Glomerular endothelial cell (primary cell): ENCODE results near the gene DNM2. TPM values are rescaled to one million over a fixed set of nuclear protein-coding genes. Genes with fewer than 3 reads are reported as not detected.
"Not testable (repeated sequence)": the region's sequence is repeated elsewhere in the genome, so short reads cannot be mapped to it uniquely, and the experiment has no call there.

ENCODE experiments used
- DNase-seq: peaks from one replicate; pipeline ENCODE4 v3.0.0-alpha.2; 2011; ENCODE audit warnings: low read depth, low spot score; ENCODE audit errors: extremely low read depth
- total RNA-seq: library from RNA; depleted of rRNA; stranded (reverse); fragments of >200 nt; gene quantifications from 2 replicates; pipeline ENCODE4 v1.2.3, GENCODE V29; 2015

DNM2 gene
- total RNA-seq, 1 donor from 2014 or later: 178 TPM

DNA sequence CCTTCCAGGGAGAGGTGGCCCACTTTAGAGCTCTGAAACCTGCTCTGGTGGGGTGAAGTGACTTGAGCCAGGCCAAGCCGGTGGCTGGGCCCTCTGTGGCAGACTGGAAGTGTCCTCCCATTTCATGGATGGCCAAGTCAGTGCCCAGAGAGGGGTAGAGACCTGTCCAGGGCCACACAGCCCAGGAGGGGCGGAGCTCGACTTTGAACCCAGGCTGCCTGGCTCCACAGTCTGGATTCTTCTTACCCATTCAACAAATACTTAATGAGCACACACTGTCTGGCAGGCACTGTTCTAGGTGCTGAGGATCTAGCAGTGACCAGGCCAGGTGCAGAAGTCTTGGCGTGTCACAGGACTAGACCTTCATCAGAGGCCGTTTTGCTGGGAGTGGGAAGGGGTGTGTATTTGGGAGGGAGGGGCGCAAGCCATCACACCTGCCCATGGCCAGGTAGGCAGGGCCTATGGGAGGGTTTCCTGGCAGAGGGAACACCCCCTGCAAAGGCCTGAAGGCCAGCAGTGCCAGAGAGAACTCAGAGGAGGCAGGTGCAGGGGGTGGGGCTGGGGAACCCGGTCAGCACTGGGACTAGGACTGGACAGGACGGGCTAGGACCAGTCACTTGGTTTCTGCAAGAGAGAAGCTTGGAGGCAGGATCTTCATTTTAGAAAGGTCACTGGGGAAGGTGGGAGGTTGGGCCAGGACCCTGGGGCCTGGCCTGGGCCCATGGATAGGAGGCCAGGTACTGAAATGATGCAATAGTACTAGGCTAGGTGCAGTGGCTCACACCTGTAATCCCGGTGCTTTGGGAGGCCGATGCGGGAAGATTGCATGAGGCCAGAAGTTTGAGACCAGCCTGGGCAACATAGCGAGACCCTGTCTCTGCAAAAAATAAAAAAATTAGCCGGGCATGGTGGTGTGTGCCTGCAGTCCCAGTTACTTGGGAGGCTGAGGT, 31.8 kb downstream of the DNM2 start:
- DNase-seq: no peak

DNA sequence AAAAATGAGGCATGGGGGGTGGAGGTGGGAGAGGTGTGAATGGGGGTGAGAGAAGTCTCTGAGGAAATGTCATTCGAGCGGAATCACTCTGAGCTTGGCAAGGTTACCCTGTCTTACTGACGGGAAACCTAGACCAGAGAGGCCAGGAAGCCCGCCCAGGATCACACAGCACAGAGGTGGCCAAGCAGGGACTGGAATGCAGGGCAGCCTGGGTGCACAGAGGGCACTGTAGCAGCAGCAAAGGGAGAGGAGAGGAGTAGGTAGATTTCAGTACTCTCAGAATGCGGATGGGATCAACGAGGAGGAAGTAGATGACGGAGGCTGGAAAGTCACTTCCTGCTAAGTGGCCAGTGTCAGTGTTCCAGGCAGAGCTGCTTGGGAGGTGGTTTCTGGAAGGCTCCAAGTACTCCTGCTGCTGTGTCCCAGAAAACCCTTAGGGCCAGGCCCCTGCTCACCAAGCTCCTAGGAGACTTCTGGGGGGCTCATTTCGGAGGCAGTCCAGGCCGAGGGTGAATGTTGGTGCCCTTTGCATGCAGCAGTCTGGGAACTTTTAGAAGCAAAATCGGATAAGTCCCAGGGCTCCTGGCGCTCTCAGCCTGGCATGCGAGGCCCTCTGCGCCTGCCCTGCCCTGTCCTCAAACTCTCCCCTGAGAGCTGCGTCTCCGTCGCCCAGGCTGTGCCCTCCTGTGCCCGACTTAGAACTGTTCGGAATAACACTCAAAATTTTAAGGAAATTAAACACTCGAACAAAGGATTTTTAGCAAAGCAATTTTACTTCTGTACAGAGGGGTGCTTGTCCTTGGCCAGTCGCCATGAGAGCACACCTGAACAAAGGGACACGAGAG, 33.5 kb downstream of the DNM2 start:
- DNase-seq: peak; percentile 44

DNA sequence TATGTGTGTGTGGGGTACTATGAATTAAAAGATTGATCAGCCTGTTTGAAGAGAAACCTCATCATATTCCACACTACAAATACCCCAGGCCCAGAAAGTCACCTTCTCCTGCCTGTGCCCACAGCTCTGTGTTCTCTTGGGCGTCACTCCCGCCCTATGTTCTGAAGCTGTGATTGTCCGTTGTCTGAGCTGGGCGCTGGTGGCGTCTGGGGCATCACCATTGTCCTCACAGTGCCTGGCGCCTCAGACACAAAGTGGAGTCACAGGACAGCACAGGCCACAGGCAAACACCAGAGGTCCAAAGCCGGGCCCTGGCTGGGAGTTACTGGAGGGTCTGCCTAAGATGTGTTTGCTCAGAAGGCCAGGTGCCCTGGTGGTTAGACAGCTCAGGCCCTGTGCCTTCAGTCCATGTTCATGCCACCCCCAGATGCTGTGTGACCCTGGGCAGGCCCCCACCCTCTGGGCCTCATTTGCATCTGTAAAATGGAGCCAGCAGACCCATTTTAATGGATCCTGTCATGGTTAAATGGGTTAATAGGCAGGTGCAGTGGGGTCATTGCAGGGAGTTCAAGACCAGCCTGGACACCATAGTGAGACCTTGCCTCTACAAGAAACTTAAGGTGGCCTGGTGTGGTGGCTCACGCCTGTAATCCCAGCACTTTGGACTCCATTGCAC, 34.5 kb downstream of the DNM2 start:
- no peak for DNase-seq

DNA sequence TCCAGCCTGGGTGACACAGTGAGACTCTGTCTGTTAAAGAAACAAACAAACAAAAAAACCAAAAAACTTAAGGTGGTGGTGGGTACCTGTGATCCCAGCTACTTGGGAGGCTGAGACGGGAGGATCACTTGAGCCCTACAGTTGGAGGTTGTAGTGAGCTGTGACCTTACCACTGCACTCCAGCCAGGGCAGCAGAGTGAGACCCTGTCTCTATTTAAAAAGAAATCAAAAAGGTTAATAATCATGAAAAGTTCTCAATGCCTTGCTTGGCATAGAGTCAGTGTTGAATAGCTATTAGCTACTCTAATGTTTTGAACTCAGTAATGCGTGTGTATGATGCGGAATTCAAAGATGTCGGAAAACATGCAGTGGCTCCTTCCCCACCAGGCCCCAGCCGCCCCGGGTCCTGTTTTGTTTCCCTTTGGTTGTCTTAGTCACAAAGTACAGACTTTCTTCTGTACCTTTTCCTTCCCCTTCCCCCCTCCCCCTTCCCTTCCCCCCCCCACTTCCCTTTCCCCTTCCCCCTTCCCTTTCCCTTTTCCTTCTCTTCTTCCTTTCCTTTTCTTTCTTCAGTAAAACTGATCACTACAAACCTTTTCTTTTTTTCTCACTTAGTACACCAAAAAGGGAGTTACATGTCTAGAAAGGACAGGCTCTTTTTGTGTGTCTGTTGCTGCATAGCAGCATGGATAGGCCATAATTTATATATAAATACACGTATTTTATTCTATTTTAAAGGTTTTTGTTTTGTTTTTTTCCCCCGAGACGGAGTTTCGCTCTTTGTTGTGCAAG, 35.2 kb downstream of the DNM2 start:
- DNase-seq: no peak

DNA sequence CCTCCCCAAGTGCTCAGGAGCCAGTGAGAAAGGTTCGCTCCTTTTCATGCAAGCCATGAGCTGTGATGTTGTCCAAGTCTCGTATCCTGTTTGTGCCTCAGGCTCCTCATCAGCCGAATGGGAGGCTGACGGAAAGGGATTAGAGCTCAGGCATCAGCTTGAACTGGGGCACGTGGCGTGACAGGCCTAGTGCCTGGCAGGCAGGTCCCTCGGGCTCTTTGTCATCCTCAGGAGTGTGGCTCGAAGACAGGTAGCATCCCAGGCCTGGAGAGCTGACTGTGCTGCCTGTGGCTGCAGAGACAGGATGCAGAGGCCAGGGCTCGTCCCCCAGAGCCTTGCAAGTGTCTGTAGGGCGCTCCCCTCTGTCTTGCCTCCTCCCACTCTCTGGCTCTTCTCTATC, 38.5 kb downstream of the DNM2 start:
- no peak for DNase-seq

DNA sequence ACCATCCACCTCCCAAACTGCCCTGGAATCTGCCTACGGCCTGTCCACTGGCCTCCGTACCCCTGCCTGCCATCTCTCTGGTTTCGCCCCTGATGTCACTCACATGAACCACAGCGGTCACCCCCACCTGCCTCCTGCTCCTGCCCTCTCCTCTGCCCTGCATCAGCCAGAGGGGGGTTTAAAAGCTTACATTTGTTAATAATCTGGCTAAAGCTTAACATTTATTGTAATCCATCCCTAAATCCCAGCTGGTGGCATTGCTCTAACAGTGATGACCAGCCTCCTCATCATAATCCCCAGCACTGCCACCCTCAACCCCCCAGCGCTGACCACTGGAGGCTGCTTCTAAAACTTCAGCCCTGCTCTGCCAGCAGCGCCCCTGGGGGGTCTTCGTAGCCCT, 38.9 kb downstream of the DNM2 start:
- DNase-seq: no peak

DNA sequence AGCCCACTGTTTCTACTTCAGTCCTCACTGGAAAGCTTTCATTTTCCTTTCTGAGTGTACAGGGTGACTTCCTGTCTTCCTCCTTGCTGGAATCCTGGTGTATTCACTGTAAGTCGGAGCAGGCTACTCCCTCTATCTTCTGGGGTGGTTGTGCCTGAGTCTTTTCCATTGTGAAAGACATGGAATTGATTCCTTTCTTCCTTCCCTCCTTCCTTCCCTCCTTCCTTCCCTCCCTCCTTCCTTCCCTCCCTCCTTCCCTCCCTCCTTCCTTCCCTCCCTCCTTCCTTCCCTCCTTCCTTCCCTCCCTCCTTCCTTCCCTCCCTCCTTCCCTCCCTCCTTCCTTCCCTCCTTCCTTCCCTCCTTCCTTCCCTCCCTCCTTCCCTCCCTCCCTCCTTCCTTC, 40.2 kb downstream of the DNM2 start:
- DNase-seq: not testable (repeated sequence)

DNA sequence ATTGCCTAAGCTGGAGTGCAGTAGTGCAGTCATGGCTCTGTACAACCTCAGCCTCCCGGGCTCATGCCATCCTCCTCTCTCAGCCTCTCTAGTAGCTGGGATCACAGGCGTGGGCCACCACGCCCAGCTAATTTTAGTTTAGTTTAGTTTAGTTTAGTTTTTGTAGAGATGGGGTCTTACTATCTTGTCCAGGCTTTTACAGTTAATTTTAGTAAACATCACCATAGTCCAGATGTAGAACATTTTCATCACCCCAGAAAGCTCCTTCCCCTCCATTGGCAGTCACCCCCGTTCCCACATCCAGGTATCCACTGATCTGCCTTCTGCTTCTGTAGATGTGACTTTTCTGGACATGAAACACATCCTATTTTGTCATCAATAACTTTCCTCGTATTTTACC, 41.1 kb downstream of the DNM2 start:
- no peak for DNase-seq

DNA sequence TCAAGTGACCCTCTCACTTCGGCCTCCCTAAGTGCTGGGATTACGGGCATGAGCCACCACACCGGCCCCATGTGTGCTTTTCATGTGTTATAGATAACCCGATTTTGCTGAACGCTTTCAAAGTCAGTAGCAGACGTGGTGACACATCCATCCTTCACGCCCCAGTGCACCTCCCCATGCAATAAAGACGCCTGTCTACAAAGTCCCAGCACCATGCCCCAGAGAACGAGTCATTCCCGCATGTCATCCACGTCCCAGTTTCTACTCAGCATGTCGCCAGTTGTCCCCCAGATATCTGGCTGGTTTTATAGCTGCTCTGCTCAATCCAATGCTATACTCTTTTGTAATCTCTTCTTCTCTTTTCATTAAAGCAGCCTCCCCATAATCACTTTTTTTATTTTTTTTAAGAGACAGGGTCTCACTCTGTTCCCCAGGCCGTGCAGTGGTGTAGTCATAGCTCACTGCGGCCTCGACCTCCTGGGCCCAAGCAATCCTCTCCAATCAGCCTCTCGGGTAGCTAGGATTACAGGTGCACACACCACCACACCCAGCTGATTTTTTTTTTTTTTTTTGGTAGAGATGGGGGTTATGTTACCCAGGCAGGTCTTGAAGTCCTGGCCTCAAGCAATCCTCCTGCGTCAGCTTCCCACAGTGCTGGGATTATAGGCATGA, 42.5 kb downstream of the DNM2 start:
- no peak for DNase-seq

DNA sequence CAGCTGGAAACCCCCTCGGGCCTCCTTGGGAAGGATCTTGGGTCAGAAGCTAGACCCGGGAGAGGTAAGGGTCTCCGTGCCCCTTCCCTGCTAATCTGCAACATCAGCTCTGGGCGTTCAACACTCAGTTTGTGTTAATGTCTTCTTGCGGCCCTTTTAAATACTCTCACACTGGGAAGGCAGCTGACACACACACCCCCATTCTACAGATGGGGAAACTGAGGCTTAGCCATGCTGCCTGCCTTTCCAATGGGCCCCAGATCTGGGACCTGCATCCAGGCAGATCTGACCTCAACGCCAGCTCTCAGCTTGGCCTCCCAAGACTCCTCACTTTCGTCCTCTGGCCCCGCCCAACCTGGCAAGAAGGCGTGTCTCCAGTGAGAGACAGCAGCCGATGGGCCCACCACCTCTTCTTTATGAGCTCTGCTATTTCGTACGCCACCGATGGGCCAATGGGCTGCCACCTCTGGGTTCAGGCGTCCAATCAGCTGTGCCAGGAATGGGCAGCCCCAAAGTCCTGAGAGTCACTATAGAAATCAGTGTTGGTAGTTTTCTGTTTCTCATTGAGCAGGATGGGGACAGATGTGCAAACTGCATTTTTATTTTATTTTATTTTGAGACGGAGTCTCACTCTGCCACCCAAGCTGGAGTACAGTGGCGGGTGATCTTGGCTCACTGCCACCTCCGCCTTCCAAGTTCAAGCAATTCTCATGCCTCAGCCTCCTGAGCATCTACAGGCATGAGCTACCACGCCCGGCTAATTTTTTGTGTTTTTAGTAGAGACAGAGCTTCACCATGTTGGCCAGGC, 43.8 kb downstream of the DNM2 start:
- DNase-seq: no peak

DNA sequence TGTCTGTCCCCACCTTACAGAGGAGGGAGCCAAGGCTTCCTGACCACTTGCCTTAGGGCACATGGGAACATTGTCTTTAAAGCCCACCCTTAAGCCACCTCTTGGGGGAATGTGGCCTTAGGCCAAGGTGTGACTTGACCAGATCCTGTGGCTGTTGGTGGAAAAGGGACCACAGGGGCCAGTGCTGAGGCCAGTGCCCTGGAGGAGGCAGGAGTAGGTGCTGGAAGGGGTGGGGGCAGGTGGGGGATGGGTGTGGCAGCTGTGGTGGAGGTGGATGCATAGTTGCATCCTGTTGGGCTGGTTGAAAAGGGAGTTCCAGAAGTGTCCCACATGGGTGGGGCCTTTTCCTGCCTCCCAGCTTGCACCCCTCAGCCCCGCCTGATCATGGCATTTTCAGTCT, 44.8 kb downstream of the DNM2 start:
- no peak for DNase-seq

DNA sequence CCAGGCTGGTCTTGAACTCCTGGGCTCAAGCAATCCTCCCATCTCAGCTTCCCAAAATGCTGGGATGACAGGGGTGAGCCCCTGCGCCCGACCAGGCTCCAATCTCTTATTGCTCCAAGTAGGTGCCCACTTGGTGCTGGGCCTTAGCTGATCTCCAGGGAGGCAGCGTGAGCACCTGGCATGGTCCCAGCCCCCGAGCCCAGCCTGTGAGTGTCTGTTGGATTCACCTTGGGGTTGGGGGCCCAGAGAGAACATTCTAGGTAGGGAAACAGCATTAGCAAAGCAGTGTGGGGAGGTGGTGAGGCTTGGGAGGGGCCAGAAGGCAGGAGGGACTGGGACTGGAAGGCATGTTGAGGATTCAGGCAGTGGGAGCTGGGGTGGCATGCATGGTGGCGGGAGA, 45.5 kb downstream of the DNM2 start:
- no peak for DNase-seq

DNA sequence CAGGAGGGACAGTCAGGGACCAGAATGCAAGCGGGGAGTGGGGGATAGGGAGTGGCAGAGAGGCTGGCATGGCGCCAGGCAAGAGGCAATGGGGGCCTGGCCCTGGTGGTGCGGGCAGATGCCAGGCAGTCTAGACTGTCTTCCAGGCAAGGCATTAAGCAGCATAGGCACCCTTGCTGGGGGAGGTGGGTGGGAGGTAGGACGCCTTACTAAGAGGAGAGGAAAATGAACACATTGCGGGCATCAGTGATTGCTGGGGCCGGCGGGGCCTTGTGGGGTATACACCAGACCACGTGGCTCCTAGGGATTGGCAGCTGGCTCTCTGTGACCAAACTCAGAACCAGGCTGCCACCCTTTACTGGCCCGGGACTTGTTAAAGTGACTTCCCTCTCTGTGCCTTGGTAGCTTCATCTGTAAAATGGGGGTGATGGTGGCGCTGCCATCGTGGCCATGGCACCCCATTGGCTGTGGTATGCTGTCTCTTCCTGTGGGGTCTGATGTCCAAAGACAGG, 46.0 kb downstream of the DNM2 start:
- no peak for DNase-seq

DNA sequence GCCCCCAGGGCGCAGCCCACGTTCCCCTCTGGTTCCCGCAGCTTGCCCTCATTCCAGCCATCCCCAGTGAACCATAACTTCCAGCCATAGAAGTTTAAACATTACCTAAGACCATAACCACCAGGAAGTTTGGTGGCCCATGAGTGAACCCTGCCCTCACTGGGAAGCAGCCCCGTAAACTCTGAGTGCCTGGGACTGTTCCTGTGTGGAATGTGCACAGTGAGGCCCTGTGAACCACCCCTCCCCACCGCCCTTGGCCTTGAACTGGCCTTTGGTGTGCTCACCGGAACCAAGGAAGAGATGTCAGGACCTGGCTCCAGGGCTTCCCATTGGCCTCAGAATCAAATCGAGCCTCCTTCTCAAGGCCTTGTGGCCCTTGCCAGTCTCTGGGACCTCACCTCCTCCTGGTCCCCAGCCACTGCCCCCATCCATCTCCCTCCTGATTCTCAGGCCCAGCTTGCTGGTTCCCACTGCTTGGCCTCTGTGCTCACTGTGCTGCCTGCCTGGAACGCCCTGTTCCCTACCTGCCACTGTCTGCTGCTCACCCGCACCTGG, 46.5 kb downstream of the DNM2 start:
- no peak for DNase-seq

DNA sequence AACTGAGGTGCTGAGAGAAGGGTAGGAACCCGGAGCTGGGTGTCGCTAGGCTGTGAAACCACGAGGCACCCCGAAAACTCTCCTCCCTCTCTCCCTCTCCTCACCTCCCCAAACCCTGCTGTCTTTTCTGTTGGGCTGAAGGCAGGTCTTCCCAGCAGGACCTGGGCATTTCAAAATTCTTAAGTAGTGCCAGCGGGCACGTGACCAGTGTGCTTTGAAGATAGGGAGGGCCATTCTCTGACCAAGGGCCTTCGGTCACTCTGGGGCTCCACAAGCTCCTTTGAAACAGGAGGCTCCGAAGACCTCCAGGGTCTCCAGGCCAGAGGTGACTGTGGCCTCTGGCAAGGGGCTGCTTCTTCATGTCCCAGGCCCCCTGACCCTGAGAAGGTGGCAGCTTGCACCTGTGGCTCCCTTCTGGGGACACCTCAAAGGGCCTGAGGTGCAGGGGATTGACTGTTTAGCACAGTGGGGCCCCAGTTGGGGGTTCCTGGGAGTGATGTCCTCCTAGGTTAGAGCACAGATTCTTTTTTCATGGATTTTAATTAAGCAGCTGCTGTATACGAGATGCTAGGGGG, 48.3 kb downstream of the DNM2 start:
- DNase-seq: no peak

DNA sequence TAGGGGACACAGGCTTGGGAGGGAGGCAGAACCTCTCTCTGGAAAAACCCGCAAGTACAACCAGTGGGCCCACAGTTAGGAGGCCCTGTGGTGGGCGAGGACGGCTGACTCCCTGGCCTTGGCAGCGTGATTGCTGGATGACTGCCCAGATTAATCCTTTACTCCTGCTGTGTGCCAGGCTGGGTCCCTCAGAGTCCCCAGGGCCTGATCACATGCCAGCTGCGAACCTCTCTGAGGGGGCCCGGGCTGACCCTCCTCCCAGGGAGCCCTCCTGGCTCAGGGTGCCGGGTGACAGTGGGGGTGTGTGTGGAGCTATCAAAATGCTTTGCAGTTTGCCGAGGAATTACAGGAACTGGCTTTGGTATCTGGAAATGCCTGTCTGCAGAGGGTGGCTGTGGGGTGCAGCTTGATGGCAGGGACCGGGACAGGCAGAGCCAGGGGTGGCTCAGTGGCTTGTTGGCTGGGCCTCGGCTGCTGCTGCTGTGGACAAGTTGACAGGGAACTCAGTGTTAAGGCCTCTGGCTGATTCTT, 48.9 kb downstream of the DNM2 start:
- DNase-seq: no peak

DNA sequence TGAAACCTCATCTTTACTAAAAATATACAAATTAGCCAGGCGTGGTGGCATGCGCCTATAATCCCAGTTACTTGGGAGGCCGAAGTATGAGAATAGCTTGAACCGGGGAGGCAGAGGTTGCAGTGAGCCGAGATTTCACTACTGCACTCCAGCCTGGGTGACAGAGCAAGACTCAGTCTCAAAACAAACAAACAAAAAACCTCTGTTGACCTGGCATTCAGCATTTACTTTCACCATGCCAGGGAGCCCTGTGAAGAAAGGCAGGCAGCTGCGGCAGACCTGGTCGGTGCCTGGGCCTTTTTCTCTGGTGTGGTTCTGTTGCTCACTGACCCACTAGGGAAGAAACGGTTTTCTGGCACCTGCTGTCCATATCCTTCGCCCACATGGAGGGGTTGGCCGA, 49.8 kb downstream of the DNM2 start:
- DNase-seq: no peak

DNA sequence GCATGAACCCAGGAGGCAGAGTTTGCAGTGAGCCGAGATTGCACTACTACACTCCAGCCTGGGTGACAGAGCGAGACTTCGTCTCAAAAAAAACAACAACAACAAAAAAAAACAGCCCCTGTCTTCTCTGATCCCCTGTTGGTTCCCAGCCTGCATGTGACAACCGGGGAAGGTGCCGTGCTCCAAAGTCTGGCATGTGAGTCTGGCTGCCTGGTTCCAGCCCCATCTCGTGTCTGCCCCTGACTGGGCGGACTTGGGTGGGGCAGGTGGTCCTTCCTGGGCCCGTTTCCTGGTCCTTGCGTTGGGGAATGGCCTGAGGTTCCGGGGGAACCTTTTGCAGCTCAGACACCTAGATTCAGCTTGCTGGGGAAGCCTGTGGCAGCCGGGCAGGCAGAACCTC, 50.5 kb downstream of the DNM2 start:
- no peak for DNase-seq
